Measurements from ENCODE around the gene PDZRN3. TPM values are rescaled to one million over a fixed set of nuclear protein-coding genes. Genes with fewer than 3 reads are reported as not detected.

The PDZRN3 gene
- total RNA-seq, 1 donor from 2014 or later, result 19.8 TPM

- H3K4me3 ChIP-seq (ENCODE audit: insufficient read depth, low read depth, low read length), result no peak overlapping the region
- H3K27ac Mint-ChIP-seq (ENCODE audit: unreplicated experiment), result no peak overlapping the region
- TF ChIP-seq, protein P1, sequence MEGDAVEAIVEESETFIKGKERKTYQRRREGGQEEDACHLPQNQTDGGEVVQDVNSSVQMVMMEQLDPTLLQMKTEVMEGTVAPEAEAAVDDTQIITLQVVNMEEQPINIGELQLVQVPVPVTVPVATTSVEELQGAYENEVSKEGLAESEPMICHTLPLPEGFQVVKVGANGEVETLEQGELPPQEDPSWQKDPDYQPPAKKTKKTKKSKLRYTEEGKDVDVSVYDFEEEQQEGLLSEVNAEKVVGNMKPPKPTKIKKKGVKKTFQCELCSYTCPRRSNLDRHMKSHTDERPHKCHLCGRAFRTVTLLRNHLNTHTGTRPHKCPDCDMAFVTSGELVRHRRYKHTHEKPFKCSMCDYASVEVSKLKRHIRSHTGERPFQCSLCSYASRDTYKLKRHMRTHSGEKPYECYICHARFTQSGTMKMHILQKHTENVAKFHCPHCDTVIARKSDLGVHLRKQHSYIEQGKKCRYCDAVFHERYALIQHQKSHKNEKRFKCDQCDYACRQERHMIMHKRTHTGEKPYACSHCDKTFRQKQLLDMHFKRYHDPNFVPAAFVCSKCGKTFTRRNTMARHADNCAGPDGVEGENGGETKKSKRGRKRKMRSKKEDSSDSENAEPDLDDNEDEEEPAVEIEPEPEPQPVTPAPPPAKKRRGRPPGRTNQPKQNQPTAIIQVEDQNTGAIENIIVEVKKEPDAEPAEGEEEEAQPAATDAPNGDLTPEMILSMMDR (IDR thresholded peaks at IDR 0.05; ENCODE audit: insufficient read depth, low read depth, low read length), result no peak
- TF ChIP-seq EZH2 (IDR thresholded peaks at IDR 0.05; ENCODE audit: insufficient read depth, low read length), result no peak
- no peaks in the 10 kb centered on the region for H3K4me1 Mint-ChIP-seq (ENCODE audit: low read depth, unreplicated experiment)
- H2AFZ ChIP-seq (ENCODE audit: low read depth, low read length), result peak overlapping the region; percentile 85
- no peaks in the 10 kb centered on the region for H3K36me3 ChIP-seq (ENCODE audit: insufficient read depth, low read length)
- peaks cover 10% of the 10 kb centered on the region for H3K9me3 Mint-ChIP-seq (ENCODE audit: unreplicated experiment)
- no peak overlapping the region for H3K9ac ChIP-seq (ENCODE audit: low read length)
- peak overlapping the region; percentile 66 for H3K4me2 ChIP-seq (ENCODE audit: low read length)
- H3K27me3 Mint-ChIP-seq (ENCODE audit: low read depth, unreplicated experiment), result no peaks in the 10 kb centered on the region
- H3K27me3 ChIP-seq (ENCODE audit: insufficient read depth, low read length), result no peaks in the 10 kb centered on the region
- FAIRE-seq, result no peak
- H3K4me1 ChIP-seq (ENCODE audit: insufficient read depth, low read length), result no peaks in the 10 kb centered on the region
- no peak overlapping the region for H3K27ac ChIP-seq (ENCODE audit: low read depth, low read length)
- DNase-seq (ENCODE audit: low read depth), result peak; percentile 70
- no peaks in the 10 kb centered on the region for H3K79me2 ChIP-seq (ENCODE audit: insufficient read depth, low read length)
- no peaks in the 10 kb centered on the region for H3K9me3 ChIP-seq (ENCODE audit: insufficient read depth, low read depth, low read length)
- H4K20me1 ChIP-seq (ENCODE audit: insufficient read depth, low read length), result no peaks in the 10 kb centered on the region
- no peak overlapping the region for H3K4me3 Mint-ChIP-seq (ENCODE audit: unreplicated experiment)
- peaks cover 2% of the 10 kb centered on the region for H3K36me3 Mint-ChIP-seq (ENCODE audit: low read depth, unreplicated experiment)
Measured at GRCh38 chr3:73365756-73366397, 258.9 kb downstream of the PDZRN3 start.

- TF ChIP-seq EZH2 (IDR thresholded peaks at IDR 0.05; ENCODE audit: insufficient read depth, low read length), result no peak
- TF ChIP-seq, protein P1 (IDR thresholded peaks at IDR 0.05; ENCODE audit: insufficient read depth, low read depth, low read length), result no peak
- Histone ChIP-seq H3K4me3 (ENCODE audit: insufficient read depth, low read depth, low read length) (no peak overlapping the region), H3K4me2 (ENCODE audit: low read length) (no peak overlapping the region), H3K9me3 (ENCODE audit: insufficient read depth, low read depth, low read length) (no peaks in the 10 kb centered on the region), H3K4me1 (ENCODE audit: insufficient read depth, low read length) (no peaks in the 10 kb centered on the region), H3K27me3 (ENCODE audit: insufficient read depth, low read length) (no peaks in the 10 kb centered on the region), H3K79me2 (ENCODE audit: insufficient read depth, low read length) (no peaks in the 10 kb centered on the region), H3K36me3 (ENCODE audit: insufficient read depth, low read length) (no peaks in the 10 kb centered on the region), H3K27ac (ENCODE audit: low read depth, low read length) (no peak overlapping the region), H2AFZ (ENCODE audit: low read depth, low read length) (no peak overlapping the region), H4K20me1 (ENCODE audit: insufficient read depth, low read length) (no peaks in the 10 kb centered on the region), H3K9ac (ENCODE audit: low read length) (no peak overlapping the region)
- Mint-ChIP-seq H3K4me3 (ENCODE audit: unreplicated experiment) (no peak overlapping the region), H3K9me3 (ENCODE audit: unreplicated experiment) (peaks cover 7% of the 10 kb centered on the region), H3K27ac (ENCODE audit: unreplicated experiment) (no peak overlapping the region), H3K36me3 (ENCODE audit: low read depth, unreplicated experiment) (peaks cover 2% of the 10 kb centered on the region), H3K27me3 (ENCODE audit: low read depth, unreplicated experiment) (no peaks in the 10 kb centered on the region), H3K4me1 (ENCODE audit: low read depth, unreplicated experiment) (no peaks in the 10 kb centered on the region)
- DNase-seq (ENCODE audit: low read depth) (no peak), FAIRE-seq (no peak)
Measured at GRCh38 chr3:73364517-73364916, 260.2 kb downstream of the PDZRN3 start.

DNA sequence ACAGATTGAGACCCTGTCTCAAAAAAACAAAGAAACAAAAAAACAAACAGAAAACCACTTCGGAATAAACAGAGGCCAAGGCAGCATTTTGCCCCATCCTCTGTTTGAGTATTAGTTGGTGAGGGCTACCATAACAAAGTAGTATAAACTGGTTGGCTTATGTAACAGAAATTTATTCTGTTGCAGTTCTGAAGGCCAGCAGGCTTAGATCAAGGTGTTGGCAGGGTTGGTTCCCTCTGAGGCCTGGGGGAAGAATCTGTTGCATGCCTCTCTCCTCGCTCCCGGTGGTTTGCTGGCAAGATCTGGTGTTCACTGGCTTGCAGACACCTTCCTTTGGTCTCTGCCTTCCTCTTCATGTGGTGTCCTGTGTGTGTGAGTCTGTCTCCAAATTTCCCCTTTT is 261.6 kb downstream of the PDZRN3 start:
- no peaks in the 10 kb centered on the region for H3K4me1 Mint-ChIP-seq (ENCODE audit: low read depth, unreplicated experiment)
- H3K9ac ChIP-seq (ENCODE audit: low read length), result no peak overlapping the region
- FAIRE-seq (no peak), DNase-seq (ENCODE audit: low read depth) (no peak)
- H3K9me3 Mint-ChIP-seq (ENCODE audit: unreplicated experiment), result peaks cover 7% of the 10 kb centered on the region
- H3K36me3 Mint-ChIP-seq (ENCODE audit: low read depth, unreplicated experiment), result peaks cover 2% of the 10 kb centered on the region
- no peak overlapping the region for H3K27ac Mint-ChIP-seq (ENCODE audit: unreplicated experiment)
- no peaks in the 10 kb centered on the region for H3K27me3 Mint-ChIP-seq (ENCODE audit: low read depth, unreplicated experiment)
- no peaks in the 10 kb centered on the region for H4K20me1 ChIP-seq (ENCODE audit: insufficient read depth, low read length)
- H3K9me3 ChIP-seq (ENCODE audit: insufficient read depth, low read depth, low read length), result no peaks in the 10 kb centered on the region
- no peak for TF ChIP-seq EZH2 (IDR thresholded peaks at IDR 0.05; ENCODE audit: insufficient read depth, low read length)
- TF ChIP-seq, protein P1 (IDR thresholded peaks at IDR 0.05; ENCODE audit: insufficient read depth, low read depth, low read length), result no peak
- no peak overlapping the region for H3K4me3 Mint-ChIP-seq (ENCODE audit: unreplicated experiment)
- no peaks in the 10 kb centered on the region for H3K27me3 ChIP-seq (ENCODE audit: insufficient read depth, low read length)
- H3K79me2 ChIP-seq (ENCODE audit: insufficient read depth, low read length), result no peaks in the 10 kb centered on the region
- H3K4me3 ChIP-seq (ENCODE audit: insufficient read depth, low read depth, low read length), result no peak overlapping the region
- H3K4me2 ChIP-seq (ENCODE audit: low read length), result no peak overlapping the region
- H2AFZ ChIP-seq (ENCODE audit: low read depth, low read length), result no peak overlapping the region
- H3K4me1 ChIP-seq (ENCODE audit: insufficient read depth, low read length), result no peaks in the 10 kb centered on the region
- no peak overlapping the region for H3K27ac ChIP-seq (ENCODE audit: low read depth, low read length)
- H3K36me3 ChIP-seq (ENCODE audit: insufficient read depth, low read length), result no peaks in the 10 kb centered on the region

Measured in astrocyte (in vitro differentiated cells and primary cell).